Measurements from ENCODE around the gene RANBP3.
"Not testable (repeated sequence)": the region's sequence is repeated elsewhere in the genome, so short reads cannot be mapped to it uniquely, and the experiment has no call there.

The RANBP3 gene

DNA sequence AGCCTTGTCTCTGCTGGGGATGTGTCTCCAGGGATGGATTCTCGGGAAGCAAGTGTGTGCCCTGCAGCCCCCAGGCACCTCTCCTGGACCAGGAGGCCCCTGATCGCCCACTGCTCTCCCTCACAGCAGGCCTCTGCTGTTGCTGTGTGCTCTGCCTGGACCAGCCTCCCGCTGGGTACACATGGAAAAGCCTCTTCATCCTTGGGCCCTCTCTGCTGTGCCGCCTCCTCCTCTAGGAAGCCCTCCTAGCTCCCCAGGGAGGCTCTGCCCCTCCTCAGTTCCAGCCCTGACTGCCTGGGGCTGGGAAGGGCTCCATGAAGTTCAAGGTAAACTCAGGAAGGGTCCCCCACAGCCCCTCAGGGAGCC, 86.4 kb downstream of the RANBP3 start:
- in situ Hi-C loops (cut with MboI; ENCODE audit: low pct_unique_long_range_greater_than_20kb, low sequenced_read_pairs, unreplicated experiment) = no loop called here
- TF ChIP-seq, protein P1, sequence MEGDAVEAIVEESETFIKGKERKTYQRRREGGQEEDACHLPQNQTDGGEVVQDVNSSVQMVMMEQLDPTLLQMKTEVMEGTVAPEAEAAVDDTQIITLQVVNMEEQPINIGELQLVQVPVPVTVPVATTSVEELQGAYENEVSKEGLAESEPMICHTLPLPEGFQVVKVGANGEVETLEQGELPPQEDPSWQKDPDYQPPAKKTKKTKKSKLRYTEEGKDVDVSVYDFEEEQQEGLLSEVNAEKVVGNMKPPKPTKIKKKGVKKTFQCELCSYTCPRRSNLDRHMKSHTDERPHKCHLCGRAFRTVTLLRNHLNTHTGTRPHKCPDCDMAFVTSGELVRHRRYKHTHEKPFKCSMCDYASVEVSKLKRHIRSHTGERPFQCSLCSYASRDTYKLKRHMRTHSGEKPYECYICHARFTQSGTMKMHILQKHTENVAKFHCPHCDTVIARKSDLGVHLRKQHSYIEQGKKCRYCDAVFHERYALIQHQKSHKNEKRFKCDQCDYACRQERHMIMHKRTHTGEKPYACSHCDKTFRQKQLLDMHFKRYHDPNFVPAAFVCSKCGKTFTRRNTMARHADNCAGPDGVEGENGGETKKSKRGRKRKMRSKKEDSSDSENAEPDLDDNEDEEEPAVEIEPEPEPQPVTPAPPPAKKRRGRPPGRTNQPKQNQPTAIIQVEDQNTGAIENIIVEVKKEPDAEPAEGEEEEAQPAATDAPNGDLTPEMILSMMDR (IDR thresholded peaks at IDR 0.05; ENCODE audit: extremely low read depth, insufficient read depth, missing control alignments) = no peak
- DNase-seq (ENCODE audit: low spot score) = no peak

DNA sequence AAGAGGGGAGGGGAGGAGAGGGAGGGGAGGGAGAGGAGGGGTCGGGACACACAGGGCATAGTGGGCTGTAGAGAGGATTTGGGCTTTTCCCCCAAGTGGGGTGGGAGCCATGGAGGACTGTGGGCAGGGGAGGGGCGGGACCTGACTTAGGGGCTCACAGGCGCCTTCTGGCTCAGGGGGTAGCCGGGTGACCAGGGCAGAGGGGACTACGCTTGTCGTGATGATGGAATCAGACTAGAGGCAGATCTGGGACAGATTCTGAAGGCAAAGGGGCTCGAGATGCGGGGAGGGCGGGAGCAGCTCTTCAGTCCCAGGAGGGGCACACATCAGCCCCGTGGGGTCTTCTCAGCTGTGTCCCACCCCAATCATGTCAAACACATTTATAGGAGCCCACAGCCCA, 87.8 kb downstream of the RANBP3 start:
- in situ Hi-C loops (cut with MboI; ENCODE audit: low pct_unique_long_range_greater_than_20kb, low sequenced_read_pairs, unreplicated experiment) = no loop called here
- DNase-seq (ENCODE audit: low spot score) = no peak

DNA sequence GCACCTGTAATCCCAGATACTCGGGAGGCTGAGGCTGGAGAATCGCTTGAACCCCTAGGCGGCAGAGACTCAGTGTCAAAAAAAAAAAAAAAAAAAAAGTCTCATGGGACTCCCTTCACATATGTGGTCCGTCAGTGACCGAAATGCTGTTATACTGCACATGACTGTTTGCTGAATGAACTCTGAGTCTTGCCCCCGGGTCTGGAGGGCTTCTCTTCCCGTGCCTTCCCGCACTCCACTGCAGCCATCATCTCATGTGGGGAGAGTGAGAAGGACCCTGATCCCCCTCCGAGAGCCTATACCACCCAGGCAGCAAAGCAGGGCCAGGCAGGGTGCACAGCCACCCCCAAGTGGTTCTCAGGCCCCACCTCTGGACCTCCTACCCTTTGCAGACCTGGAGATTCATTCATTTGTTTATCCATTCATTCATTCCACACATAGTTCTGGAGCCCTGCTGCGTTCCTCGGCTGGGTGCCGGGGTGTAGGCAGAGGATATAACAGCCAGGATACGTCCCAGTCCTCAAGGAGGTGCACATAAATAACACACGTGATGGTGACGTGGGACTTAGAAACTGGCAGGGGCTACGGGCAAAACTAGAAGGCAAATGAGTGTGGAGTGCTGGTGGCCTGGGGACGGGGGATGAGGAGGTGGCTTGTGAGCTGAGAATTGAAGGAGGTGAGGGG, 88.5 kb downstream of the RANBP3 start:
- in situ Hi-C loops (cut with MboI; ENCODE audit: low pct_unique_long_range_greater_than_20kb, low sequenced_read_pairs, unreplicated experiment) = no loop called here
- DNase-seq (ENCODE audit: low spot score) = no peak
- TF ChIP-seq, protein P1 (IDR thresholded peaks at IDR 0.05; ENCODE audit: extremely low read depth, insufficient read depth, missing control alignments) = no peak

More for the DNA sequence above, 87.8 kb downstream of the RANBP3 start:
- TF ChIP-seq, protein P1 (IDR thresholded peaks at IDR 0.05; ENCODE audit: extremely low read depth, insufficient read depth, missing control alignments) = no peak

DNA sequence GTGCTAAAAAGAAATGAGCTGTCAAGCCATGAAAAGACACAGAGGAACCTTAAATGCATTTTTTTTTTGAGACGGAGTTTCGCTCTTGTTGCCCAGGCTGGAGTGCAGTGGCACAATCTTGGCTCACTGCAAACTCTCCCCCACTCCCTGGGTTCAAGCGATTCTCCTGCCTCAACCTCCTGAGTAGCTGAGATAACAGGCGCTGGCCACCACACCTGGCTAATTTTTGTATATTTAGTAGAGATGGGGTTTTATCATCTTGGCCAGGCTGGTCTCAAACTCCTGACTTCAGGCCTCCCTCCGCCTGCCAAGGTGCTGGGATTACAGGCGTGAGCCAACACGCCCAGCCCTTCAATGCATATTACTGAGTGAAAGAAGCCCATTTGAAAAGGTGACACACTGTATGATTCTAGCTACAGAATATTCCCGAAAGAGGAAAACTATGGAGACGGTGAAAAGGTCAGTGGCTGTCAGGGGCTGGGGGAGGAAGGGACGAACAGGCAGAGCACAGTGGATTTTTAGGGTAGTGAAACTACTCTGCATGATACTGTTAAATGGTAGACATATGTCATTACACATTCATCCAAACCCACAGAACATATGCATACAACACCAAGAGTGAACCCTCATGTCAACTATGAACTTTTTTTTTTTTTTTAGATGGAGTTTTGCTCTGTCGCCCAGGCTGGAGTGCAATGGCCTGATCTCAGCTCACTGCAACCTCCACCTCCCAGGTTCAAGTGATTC, 93.7 kb downstream of the RANBP3 start:
- in situ Hi-C loops (cut with MboI; ENCODE audit: low pct_unique_long_range_greater_than_20kb, low sequenced_read_pairs, unreplicated experiment); DNase-seq (ENCODE audit: low spot score): not testable (repeated sequence)

DNA sequence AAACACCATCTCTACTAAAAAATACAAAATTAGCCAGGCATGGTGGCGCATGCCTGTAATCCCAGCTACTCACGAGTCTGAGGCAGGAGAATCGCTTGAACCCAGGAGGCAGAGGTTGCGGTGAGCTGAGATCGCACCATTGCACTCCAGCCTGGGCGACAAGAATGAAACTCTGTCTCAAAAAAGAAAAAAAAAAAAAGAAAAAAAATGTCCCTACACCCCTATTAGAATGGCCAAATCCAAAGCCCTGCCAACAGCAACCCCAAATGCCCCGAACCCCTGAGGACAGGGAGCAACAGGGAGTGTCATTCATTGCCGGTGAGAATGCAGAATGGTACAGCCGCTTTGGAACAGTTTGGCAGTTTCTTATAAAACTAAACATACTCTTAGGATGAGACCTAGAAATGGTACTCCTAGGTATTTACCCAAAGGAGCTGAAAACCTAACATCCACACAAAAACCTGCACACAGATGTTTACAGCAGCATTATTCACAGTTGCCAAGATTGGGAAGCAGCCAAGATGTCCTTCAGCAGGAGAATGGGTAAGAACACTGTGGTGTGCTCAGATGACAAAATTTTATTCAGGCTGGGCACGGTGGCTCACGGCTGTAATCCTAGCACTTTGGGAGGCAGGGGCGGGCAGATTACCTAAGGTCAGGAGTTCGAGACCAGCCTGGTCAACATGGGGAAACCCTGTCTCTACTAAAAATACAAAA, 94.6 kb downstream of the RANBP3 start:
- in situ Hi-C loops (cut with MboI; ENCODE audit: low pct_unique_long_range_greater_than_20kb, low sequenced_read_pairs, unreplicated experiment); DNase-seq (ENCODE audit: low spot score): not testable (repeated sequence)

DNA sequence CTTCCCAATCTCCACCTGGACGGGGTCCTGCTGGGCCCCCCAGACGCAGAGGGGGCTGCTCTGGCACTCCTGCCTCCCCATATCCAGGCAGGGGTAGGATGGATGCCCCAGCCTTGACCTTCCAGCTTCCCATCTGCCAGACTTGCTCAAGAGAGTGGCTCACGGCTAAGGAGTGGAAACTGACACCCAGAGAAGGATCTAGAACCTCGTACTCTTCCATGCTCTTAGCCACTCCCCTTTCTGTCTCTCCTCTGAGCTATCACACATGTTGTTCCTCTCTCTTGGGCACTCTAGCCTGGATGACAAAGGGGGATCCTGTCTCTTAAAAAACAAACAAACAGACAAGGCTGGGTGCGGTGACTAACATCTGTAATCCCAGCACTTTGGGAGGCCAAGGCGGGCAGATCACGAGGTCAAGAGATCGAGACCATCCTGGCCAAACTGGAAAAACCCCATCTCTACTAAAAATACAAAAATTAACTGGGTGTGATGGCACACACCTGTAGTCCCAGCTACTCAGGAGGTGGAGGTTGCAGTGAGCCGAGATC, 95.4 kb downstream of the RANBP3 start:
- TF ChIP-seq, protein P1 (IDR thresholded peaks at IDR 0.05; ENCODE audit: extremely low read depth, insufficient read depth, missing control alignments) = no peak
- no peak for DNase-seq (ENCODE audit: low spot score)
- in situ Hi-C loops (cut with MboI; ENCODE audit: low pct_unique_long_range_greater_than_20kb, low sequenced_read_pairs, unreplicated experiment) = no loop called here

DNA sequence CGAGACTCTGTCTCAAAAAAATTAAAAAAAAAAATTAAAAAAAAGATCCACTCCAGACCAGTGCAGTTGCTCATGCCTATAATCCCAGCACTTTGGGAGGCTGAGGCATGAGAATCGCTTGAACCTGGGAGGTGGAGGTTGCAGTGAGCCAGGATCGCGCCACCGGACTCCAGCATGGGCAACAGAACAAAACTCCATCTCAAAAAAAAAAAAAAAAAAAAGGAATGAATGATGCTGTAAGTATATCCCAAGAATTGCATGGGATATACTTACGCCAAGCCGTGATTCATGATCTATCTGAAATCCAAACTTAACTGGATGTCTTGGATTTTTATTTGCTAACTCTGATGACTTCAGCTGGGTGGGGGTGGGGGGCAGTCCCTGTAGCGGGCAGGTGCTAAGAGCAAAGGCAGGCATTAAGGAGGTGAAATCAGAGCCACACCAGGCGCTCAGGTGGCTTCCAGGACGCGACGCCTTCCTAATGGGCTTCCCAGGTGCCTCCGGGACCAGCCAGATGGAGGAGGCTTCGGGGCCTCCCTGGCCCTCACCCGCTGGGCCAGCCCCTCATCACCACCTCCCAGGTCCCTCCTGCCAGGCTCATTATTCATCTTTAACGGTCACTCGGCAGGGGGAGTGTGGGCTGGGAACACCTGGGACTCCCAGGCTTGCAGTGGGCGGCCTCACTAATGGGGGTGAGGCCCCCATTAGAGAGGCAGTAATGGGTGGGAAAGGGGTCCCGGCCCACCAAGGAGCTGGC, 96.2 kb downstream of the RANBP3 start:
- TF ChIP-seq, protein P1 (IDR thresholded peaks at IDR 0.05; ENCODE audit: extremely low read depth, insufficient read depth, missing control alignments) = no peak

More for the DNA sequence above, 96.2 kb downstream of the RANBP3 start:
- no peak for DNase-seq (ENCODE audit: low spot score)
- in situ Hi-C loops (cut with MboI; ENCODE audit: low pct_unique_long_range_greater_than_20kb, low sequenced_read_pairs, unreplicated experiment) = no loop called here

Measured in GM13977 (cell line).